ENCODE results near the gene NUP43. TPM values are rescaled to one million over a fixed set of nuclear protein-coding genes. Genes with fewer than 3 reads are reported as not detected.

NUP43 gene
- total and polyA plus RNA-seq, 2 of the 13 experiments (the other 11 are each of a cell fraction or from before 2014, with no cell fraction given): 38.9 to 85.1 TPM

GRCh38 chr6:149717588-149718458 lies 28.5 kb downstream of the NUP43 start, which contains the start of gene LATS1 (continued):
- TF ChIP-seq BRD4 (CRISPR knock-in tag; IDR thresholded peaks at IDR 0.05) (peak; percentile 95), GATAD2A (CRISPR knock-in tag; IDR thresholded peaks at IDR 0.05) (peak; percentile 44; the same call in 1 of the 2 replicates), ZBTB40 (IDR thresholded peaks at IDR 0.05) (no peak), ZBTB40 (CRISPR knock-in tag; IDR thresholded peaks at IDR 0.05) (peak; percentile 93), KDM2A (CRISPR knock-in tag; IDR thresholded peaks at IDR 0.05; ENCODE audit: borderline replicate concordance, low read depth) (peak; percentile 99), ZBED4 (CRISPR knock-in tag; IDR thresholded peaks at IDR 0.05; ENCODE audit: borderline replicate concordance) (peak; percentile 63), ZFX (CRISPR knock-in tag; IDR thresholded peaks at IDR 0.05; ENCODE audit: low read depth) (peak; percentile 99), SAFB2 (CRISPR knock-in tag; IDR thresholded peaks at IDR 0.05; ENCODE audit: borderline replicate concordance, low read depth) (peak; percentile 95; the same call in 1 of the 2 replicates), ZSCAN21 (CRISPR knock-in tag; IDR thresholded peaks at IDR 0.05; ENCODE audit: borderline replicate concordance) (peak; percentile 38; the same call in 1 of the 2 replicates), ATF7-NPFF (CRISPR knock-in tag; IDR thresholded peaks at IDR 0.05; ENCODE audit: low read depth) (peak; percentile 48; the same call in 1 of the 2 replicates), RNF219 (CRISPR knock-in tag; IDR thresholded peaks at IDR 0.05) (no peak; the same call in 1 of the 2 replicates), SRSF1 (optimal IDR thresholded peaks at IDR 0.05; ENCODE audit: low read depth, low read length) (peak; percentile 99), KDM1A (CRISPR knock-in tag; IDR thresholded peaks at IDR 0.05) (0 out of 2 replicates have a peak, but pooled peaks have one; percentile 9)

Measured in HepG2 (cell line).